ENCODE results near the gene UPK3A. TPM values are rescaled to one million over a fixed set of nuclear protein-coding genes. Genes with fewer than 3 reads are reported as not detected.

UPK3A gene
- total and polyA plus RNA-seq, 2 of the 13 experiments (the other 11 are each of a cell fraction or from before 2014, with no cell fraction given) = 10.5 to 13.8 TPM

DNA sequence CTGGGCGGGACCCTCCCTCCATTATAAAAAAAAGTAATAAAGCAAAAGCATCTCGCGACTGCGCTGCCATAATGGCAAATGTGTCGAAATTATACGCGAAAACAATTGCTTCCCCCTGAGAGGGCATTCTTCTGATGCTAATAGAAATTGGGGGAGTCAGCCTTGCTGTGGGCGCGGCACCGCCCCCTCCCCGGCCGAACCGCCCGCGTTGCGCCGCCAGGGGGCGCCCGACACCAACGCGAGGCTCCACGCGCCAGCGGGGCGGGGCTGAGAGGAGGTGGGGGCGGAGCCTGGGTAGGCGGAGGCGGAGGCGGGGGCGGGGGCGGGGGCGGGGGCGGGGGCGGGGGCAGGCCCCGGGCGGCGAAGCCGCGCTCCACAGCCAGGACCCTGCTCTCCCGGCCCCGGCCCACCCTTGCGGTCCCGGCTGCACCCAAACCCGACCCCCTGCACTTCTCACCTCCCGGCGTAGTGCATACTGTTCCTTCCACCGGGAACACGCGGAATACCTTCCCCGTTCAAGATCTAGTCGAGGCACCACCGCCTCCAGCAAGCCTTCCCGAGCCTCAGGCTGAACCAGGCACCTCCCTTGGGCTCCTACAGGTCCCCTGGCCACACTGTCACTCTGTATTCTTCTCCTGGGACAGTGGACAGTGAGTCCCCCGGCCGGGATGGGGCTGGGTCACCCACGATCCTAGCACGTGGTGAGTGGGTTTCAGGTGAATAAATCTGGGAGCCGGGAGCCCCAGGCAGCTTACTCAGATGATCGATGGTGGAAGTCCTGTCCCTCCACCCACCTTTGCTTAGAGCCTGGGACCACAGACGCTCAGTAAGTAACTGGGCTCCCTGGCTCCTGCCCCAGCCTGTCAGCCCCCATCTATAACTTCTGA lies 15.5 kb upstream of the UPK3A start (continued):
- TF ChIP-seq, protein P1, sequence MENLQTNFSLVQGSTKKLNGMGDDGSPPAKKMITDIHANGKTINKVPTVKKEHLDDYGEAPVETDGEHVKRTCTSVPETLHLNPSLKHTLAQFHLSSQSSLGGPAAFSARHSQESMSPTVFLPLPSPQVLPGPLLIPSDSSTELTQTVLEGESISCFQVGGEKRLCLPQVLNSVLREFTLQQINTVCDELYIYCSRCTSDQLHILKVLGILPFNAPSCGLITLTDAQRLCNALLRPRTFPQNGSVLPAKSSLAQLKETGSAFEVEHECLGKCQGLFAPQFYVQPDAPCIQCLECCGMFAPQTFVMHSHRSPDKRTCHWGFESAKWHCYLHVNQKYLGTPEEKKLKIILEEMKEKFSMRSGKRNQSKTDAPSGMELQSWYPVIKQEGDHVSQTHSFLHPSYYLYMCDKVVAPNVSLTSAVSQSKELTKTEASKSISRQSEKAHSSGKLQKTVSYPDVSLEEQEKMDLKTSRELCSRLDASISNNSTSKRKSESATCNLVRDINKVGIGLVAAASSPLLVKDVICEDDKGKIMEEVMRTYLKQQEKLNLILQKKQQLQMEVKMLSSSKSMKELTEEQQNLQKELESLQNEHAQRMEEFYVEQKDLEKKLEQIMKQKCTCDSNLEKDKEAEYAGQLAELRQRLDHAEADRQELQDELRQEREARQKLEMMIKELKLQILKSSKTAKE (CRISPR knock-in tag; IDR thresholded peaks at IDR 0.05; ENCODE audit: borderline replicate concordance) = no peak
- no peak for TF ChIP-seq FOXP1 (IDR thresholded peaks at IDR 0.05)
- no peak for TF ChIP-seq FOXP1 (CRISPR knock-in tag; IDR thresholded peaks at IDR 0.05)
- TF ChIP-seq, protein P2, sequence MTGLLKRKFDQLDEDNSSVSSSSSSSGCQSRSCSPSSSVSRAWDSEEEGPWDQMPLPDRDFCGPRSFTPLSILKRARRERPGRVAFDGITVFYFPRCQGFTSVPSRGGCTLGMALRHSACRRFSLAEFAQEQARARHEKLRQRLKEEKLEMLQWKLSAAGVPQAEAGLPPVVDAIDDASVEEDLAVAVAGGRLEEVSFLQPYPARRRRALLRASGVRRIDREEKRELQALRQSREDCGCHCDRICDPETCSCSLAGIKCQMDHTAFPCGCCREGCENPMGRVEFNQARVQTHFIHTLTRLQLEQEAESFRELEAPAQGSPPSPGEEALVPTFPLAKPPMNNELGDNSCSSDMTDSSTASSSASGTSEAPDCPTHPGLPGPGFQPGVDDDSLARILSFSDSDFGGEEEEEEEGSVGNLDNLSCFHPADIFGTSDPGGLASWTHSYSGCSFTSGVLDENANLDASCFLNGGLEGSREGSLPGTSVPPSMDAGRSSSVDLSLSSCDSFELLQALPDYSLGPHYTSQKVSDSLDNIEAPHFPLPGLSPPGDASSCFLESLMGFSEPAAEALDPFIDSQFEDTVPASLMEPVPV (CRISPR knock-in tag; IDR thresholded peaks at IDR 0.05) = 0 out of 2 replicates have a peak, but pooled peaks have one; percentile 29
- TF ChIP-seq KLF13 (CRISPR knock-in tag; IDR thresholded peaks at IDR 0.05) = no peak
- TF ChIP-seq, protein P3, sequence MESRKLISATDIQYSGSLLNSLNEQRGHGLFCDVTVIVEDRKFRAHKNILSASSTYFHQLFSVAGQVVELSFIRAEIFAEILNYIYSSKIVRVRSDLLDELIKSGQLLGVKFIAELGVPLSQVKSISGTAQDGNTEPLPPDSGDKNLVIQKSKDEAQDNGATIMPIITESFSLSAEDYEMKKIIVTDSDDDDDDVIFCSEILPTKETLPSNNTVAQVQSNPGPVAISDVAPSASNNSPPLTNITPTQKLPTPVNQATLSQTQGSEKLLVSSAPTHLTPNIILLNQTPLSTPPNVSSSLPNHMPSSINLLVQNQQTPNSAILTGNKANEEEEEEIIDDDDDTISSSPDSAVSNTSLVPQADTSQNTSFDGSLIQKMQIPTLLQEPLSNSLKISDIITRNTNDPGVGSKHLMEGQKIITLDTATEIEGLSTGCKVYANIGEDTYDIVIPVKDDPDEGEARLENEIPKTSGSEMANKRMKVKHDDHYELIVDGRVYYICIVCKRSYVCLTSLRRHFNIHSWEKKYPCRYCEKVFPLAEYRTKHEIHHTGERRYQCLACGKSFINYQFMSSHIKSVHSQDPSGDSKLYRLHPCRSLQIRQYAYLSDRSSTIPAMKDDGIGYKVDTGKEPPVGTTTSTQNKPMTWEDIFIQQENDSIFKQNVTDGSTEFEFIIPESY (CRISPR knock-in tag; IDR thresholded peaks at IDR 0.05) = no peak
- 0 out of 2 replicates have a peak, but pooled peaks have one; percentile 5 for TF ChIP-seq SOX5 (CRISPR knock-in tag; IDR thresholded peaks at IDR 0.05; ENCODE audit: borderline replicate concordance)
- TF ChIP-seq, protein P4, sequence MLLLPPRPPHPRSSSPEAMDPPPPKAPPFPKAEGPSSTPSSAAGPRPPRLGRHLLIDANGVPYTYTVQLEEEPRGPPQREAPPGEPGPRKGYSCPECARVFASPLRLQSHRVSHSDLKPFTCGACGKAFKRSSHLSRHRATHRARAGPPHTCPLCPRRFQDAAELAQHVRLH (CRISPR knock-in tag; IDR thresholded peaks at IDR 0.05; ENCODE audit: borderline replicate concordance, low read depth) = peak; percentile 18; the same call in 1 of the 2 replicates
- TF ChIP-seq SAFB2 (CRISPR knock-in tag; IDR thresholded peaks at IDR 0.05; ENCODE audit: borderline replicate concordance, low read depth) = no peak
- TF ChIP-seq ZNF296 (CRISPR knock-in tag; conservative IDR thresholded peaks at IDR 0.05) = 0 out of 2 replicates have a peak, but pooled peaks have one; percentile 30
- TF ChIP-seq ZNF30 (CRISPR knock-in tag; IDR thresholded peaks at IDR 0.05) = no peak
- peak; percentile 84 for TF ChIP-seq SP5 (CRISPR knock-in tag; IDR thresholded peaks at IDR 0.05; ENCODE audit: borderline replicate concordance, low read depth)
- TF ChIP-seq MIER3 (CRISPR knock-in tag; IDR thresholded peaks at IDR 0.05; ENCODE audit: borderline replicate concordance) = 0 out of 2 replicates have a peak, but pooled peaks have one; percentile 39
- TF ChIP-seq, protein P5, sequence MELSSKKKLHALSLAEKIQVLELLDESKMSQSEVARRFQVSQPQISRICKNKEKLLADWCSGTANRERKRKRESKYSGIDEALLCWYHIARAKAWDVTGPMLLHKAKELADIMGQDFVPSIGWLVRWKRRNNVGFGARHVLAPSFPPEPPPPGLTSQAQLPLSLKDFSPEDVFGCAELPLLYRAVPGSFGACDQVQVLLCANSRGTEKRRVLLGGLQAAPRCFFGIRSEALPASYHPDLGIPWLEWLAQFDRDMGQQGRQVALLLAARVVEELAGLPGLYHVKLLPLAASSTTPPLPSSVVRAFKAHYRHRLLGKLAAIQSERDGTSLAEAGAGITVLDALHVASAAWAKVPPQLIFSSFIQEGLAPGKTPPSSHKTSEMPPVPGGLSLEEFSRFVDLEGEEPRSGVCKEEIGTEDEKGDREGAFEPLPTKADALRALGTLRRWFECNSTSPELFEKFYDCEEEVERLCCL (CRISPR knock-in tag; IDR thresholded peaks at IDR 0.05; ENCODE audit: borderline replicate concordance) = no peak
- TF ChIP-seq, protein P6, sequence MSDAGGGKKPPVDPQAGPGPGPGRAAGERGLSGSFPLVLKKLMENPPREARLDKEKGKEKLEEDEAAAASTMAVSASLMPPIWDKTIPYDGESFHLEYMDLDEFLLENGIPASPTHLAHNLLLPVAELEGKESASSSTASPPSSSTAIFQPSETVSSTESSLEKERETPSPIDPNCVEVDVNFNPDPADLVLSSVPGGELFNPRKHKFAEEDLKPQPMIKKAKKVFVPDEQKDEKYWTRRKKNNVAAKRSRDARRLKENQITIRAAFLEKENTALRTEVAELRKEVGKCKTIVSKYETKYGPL (CRISPR knock-in tag; IDR thresholded peaks at IDR 0.05) = no peak
- TF ChIP-seq ZNF225 (CRISPR knock-in tag; IDR thresholded peaks at IDR 0.05) = peak; percentile 55; the same call in 1 of the 2 replicates
- no peak for TF ChIP-seq KDM4B (CRISPR knock-in tag; IDR thresholded peaks at IDR 0.05)
- TF ChIP-seq MTA3 (CRISPR knock-in tag; IDR thresholded peaks at IDR 0.05) = no peak
- TF ChIP-seq MED13 (CRISPR knock-in tag; IDR thresholded peaks at IDR 0.05) = no peak
- peak; percentile 49; the same call in 1 of the 2 replicates for TF ChIP-seq ZNF547 (CRISPR knock-in tag; IDR thresholded peaks at IDR 0.05)
- peak; percentile 77; the same call in 1 of the 2 replicates for TF ChIP-seq ZNF772 (CRISPR knock-in tag; IDR thresholded peaks at IDR 0.05)
- 0 out of 2 replicates have a peak, but pooled peaks have one; percentile 28 for TF ChIP-seq ZNF792 (CRISPR knock-in tag; IDR thresholded peaks at IDR 0.05)
